Gastrocnemius medialis (tissue), 4 donors: ENCODE results near the gene CELA1. TPM values are rescaled to one million over a fixed set of nuclear protein-coding genes. Genes with fewer than 3 reads are reported as not detected.
A peak's percentile ranks its signal among the peaks of the same experiment; 100 is the strongest.

Source experiments
- ATAC-seq, 2 donors: fragments of 150-250 bp; one replicate each; pipeline ENCODE4 v1.9.1; 2016
- DNase-seq, 2 donors: peaks; one replicate each; pipeline ENCODE4 v3.0.0-alpha.2; 2019
- H3K27ac ChIP-seq, 4 donors: fragments of 200-600 bp; sonication (generic); 1 replicate in 1 of 4; 2 replicates in 3 of 4; pipeline ENCODE4 v1.5.1; 2016 to 2018; ENCODE audit warnings: mild to moderate bottlenecking in 2 of 4, moderate library complexity in 1 of 4
- H3K27me3 ChIP-seq, 3 donors: fragments of 200-600 bp; sonication (generic) in 2 of 3; 1 replicate in 1 of 3; 2 replicates in 2 of 3; pipeline versions ENCODE4 v1.5.1 to v1.6.0; 2016 to 2019; ENCODE audit warnings: mild to moderate bottlenecking in 1 of 3, moderate library complexity in 1 of 3
- H3K36me3 ChIP-seq, 2 donors: fragments of 200-600 bp; sonication (generic) in 1 of 2; one replicate each; pipeline ENCODE4 v1.5.1; 2017 to 2018
- H3K4me1 ChIP-seq, 2 donors: fragments of 200-600 bp; sonication (generic) in 1 of 2; one replicate each; pipeline ENCODE4 v1.5.1; 2016 to 2017; ENCODE audit warnings: mild to moderate bottlenecking in 2 of 2
- H3K4me3 ChIP-seq, 4 donors: fragments of 200-600 bp; sonication (generic) in 3 of 4; 1 replicate in 1 of 4; 2 replicates in 3 of 4; pipeline ENCODE4 v1.5.1; 2016 to 2019; ENCODE audit warnings: mild to moderate bottlenecking in 2 of 4
- H3K9me3 ChIP-seq, 3 donors: fragments of 200-600 bp; sonication (generic) in 2 of 3; 1 replicate in 1 of 3; 2 replicates in 2 of 3; pipeline ENCODE4 v1.5.1; 2016 to 2019
- CTCF ChIP-seq, 5 experiments: fragments of 450-650 bp in 3 of 5; fragments of 200-600 bp in 2 of 5; sonication (generic) in 2 of 5; IDR thresholded peaks in 4 of 5; conservative IDR thresholded peaks in 1 of 5; 1 replicate in 4 of 5; 2 replicates in 1 of 5; pipeline ENCODE4 v1.5.1; 2016 to 2019; ENCODE audit warnings: antibody characterized with exemption in 5 of 5, mild to moderate bottlenecking in 3 of 5, moderate library complexity in 3 of 5
- POLR2A ChIP-seq, 2 donors: fragments of 450-650 bp; IDR thresholded peaks; one replicate each; pipeline ENCODE4 v1.6.1; 2017; ENCODE audit warnings: antibody characterized with exemption in 2 of 2, mild to moderate bottlenecking in 2 of 2, moderate library complexity in 2 of 2
- in situ Hi-C, 4 donors: fragments of 200-750 bp; cut with MboI; loops; one replicate each; pipeline versions ENCODE4 v1.15.0 to v1.8.0; 2017; ENCODE audit warnings: low sequenced_read_pairs in 4 of 4
- intact Hi-C: fragments of 100-400 bp; cut with DNase I; formaldehyde crosslinking; loops from one replicate; pipeline ENCODE4 v1.15.1; 2023; ENCODE audit warnings: low total_unique reads
- total RNA-seq, 4 donors: library from RNA; depleted of rRNA; stranded (reverse); fragments of >200 nt; gene quantifications; one replicate each; pipeline versions ENCODE4 v1.1.0 to v1.2.3, GENCODE V29; 2016

CELA1 gene
- total RNA-seq, 4 donors from 2014 or later: not detected

GRCh38 chr12:51345681-51346080 lies 798 bp downstream of the CELA1 start:
- no peak for DNase-seq
- intact Hi-C loops: no loop called here
- TF ChIP-seq CTCF (IDR thresholded peaks at IDR 0.05 in 4 of 5, conservative IDR thresholded peaks at IDR 0.05 in 1 of 5) (no peak), POLR2A (IDR thresholded peaks at IDR 0.05) (no peak)
- H3K9me3 ChIP-seq: no peaks in the 10 kb centered on the region
- ATAC-seq: no peak
- no peak overlapping the region for H3K27ac ChIP-seq
- in situ Hi-C loops: loop anchor here (10.0 to 25.0 kb wide), 4 partner anchors 81 to 533 kb away; partner anchors contain the start of genes LETMD1 (in 2 of the 4) and TMPRSS12 (in 1 of the 4)
- H3K4me3 ChIP-seq: no peak overlapping the region
- H3K27me3 ChIP-seq: no peaks in the 10 kb centered on the region
- no peaks in the 10 kb centered on the region for H3K4me1 ChIP-seq
- no peaks in the 10 kb centered on the region for H3K36me3 ChIP-seq

- in situ Hi-C loops (loop anchor here (5.0 to 25.0 kb wide), 5 partner anchors 76 to 531 kb away; partner anchors contain the start of genes LETMD1 (in 2 of the 4) and TMPRSS12 (in 1 of the 4)), intact Hi-C loops (no loop called here)
- Histone ChIP-seq H3K9me3 (no peaks in the 10 kb centered on the region), H3K4me3 (no peak overlapping the region), H3K36me3 (no peaks in the 10 kb centered on the region), H3K27me3 (no peaks in the 10 kb centered on the region), H3K4me1 (no peaks in the 10 kb centered on the region), H3K27ac (no peak overlapping the region)
- TF ChIP-seq POLR2A (IDR thresholded peaks at IDR 0.05) (no peak), CTCF (IDR thresholded peaks at IDR 0.05 in 4 of 5, conservative IDR thresholded peaks at IDR 0.05 in 1 of 5) (no peak)
- ATAC-seq: no peak
- DNase-seq: no peak
These were observed 3.3 kb downstream of the CELA1 start for GRCh38 chr12:51343201-51343600.

GRCh38 chr12:51342416-51342815 lies 4.1 kb downstream of the CELA1 start:
- Histone ChIP-seq H3K9me3 (no peaks in the 10 kb centered on the region), H3K4me1 (no peaks in the 10 kb centered on the region), H3K36me3 (no peaks in the 10 kb centered on the region), H3K27ac (no peak overlapping the region), H3K4me3 (no peak overlapping the region), H3K27me3 (no peaks in the 10 kb centered on the region)
- ATAC-seq (peak in 1 of 2 donors; percentile 10), DNase-seq (no peak)
- in situ Hi-C loops (loop anchor here (5.0 to 25.0 kb wide), 5 partner anchors 75 to 530 kb away; partner anchors contain the start of genes LETMD1 (in 2 of the 4) and TMPRSS12 (in 1 of the 4)), intact Hi-C loops (no loop called here)
- TF ChIP-seq POLR2A (IDR thresholded peaks at IDR 0.05): no peak
- TF ChIP-seq CTCF (IDR thresholded peaks at IDR 0.05 in 4 of 5, conservative IDR thresholded peaks at IDR 0.05 in 1 of 5): no peak

- Histone ChIP-seq H3K4me3 (peak overlapping the region in 3 of 4 donors; percentile 22 to 34 (median 34)), H3K36me3 (no peaks in the 10 kb centered on the region), H3K9me3 (no peaks in the 10 kb centered on the region), H3K4me1 (no peaks in the 10 kb centered on the region), H3K27ac (peak overlapping the region in 1 of 4 donors; percentile 18), H3K27me3 (no peaks in the 10 kb centered on the region)
- in situ Hi-C loops (loop anchor here (5.0 to 25.0 kb wide), 5 partner anchors 74 to 529 kb away; partner anchors contain the start of genes LETMD1 (in 2 of the 4) and TMPRSS12 (in 1 of the 4)), intact Hi-C loops (loop anchor here (1.0 to 2.0 kb wide), 3 partner anchors 71 to 837 kb away; partner anchors contain the start of genes DIP2B and SMAGP)
- DNase-seq: peak; percentile 35 to 57
- peak; percentile 92 to 94 (median 94) for TF ChIP-seq CTCF (IDR thresholded peaks at IDR 0.05 in 4 of 5, conservative IDR thresholded peaks at IDR 0.05 in 1 of 5)
- TF ChIP-seq POLR2A (IDR thresholded peaks at IDR 0.05): no peak
- peak; percentile 87 to 89 for ATAC-seq
These were observed 5.0 kb downstream of the CELA1 start for GRCh38 chr12:51341251-51342007.
